Mesenchymal stem cell (in vitro differentiated cells and primary cell): ENCODE results near the gene CSN2.
A peak's percentile ranks its signal among the peaks of the same experiment; 100 is the strongest.

Source experiments
- DNase-seq: peaks from one replicate; pipeline ENCODE4 v3.0.0-alpha.2; 2013
- H2AFZ ChIP-seq: one replicate; pipeline ENCODE4 v1.6.1; 2013; ENCODE audit warnings: low read depth, mild to moderate bottlenecking, control low read depth, inconsistent platforms, low read length, moderate library complexity
- H2AK5ac ChIP-seq: 2 replicates; pipeline ENCODE4 v1.6.1; 2013; ENCODE audit warnings: low read length, moderate library complexity, mild to moderate bottlenecking, inconsistent platforms; ENCODE audit not compliant: severe bottlenecking
- H2BK120ac ChIP-seq: one replicate; pipeline ENCODE4 v1.6.1; 2013; ENCODE audit warnings: low read depth, mild to moderate bottlenecking, inconsistent platforms, low read length, moderate library complexity
- H2BK12ac ChIP-seq, 2 experiments: one replicate each; pipeline ENCODE4 v1.6.1; 2013; ENCODE audit warnings: inconsistent platforms in 2 of 2, low read length in 2 of 2, mild to moderate bottlenecking in 2 of 2, moderate library complexity in 2 of 2, control low read depth in 1 of 2
- H2BK15ac ChIP-seq: one replicate; pipeline ENCODE4 v1.6.1; 2013; ENCODE audit warnings: mild to moderate bottlenecking, low read depth, inconsistent platforms; ENCODE audit not compliant: poor library complexity, severe bottlenecking
- H2BK5ac ChIP-seq: 2 replicates; pipeline ENCODE4 v1.6.1; 2013; ENCODE audit warnings: low read depth, mild to moderate bottlenecking, low read length, control low read depth, inconsistent platforms; ENCODE audit not compliant: poor library complexity, severe bottlenecking
- H3K14ac ChIP-seq, 2 experiments: one replicate each; pipeline ENCODE4 v1.6.1; 2013; ENCODE audit warnings: inconsistent platforms in 2 of 2, low read length in 2 of 2, control low read depth in 1 of 2, mild to moderate bottlenecking in 1 of 2, moderate library complexity in 1 of 2
- H3K18ac ChIP-seq, 2 experiments: one replicate each; pipeline ENCODE4 v1.6.1; 2013; ENCODE audit warnings: inconsistent platforms in 2 of 2, low read length in 2 of 2, control low read depth in 1 of 2, low read depth in 1 of 2, mild to moderate bottlenecking in 1 of 2
- H3K23ac ChIP-seq, 2 experiments: one replicate each; pipeline ENCODE4 v1.6.1; 2013; ENCODE audit warnings: inconsistent platforms in 2 of 2, low read length in 2 of 2, mild to moderate bottlenecking in 2 of 2, moderate library complexity in 2 of 2, control low read depth in 1 of 2
- H3K27ac ChIP-seq: 2 replicates; pipeline ENCODE4 v1.5.1; 2013; ENCODE audit warnings: mild to moderate bottlenecking, moderate library complexity, low read length, control low read depth, inconsistent platforms; ENCODE audit not compliant: poor library complexity, severe bottlenecking
- H3K27me3 ChIP-seq, 2 experiments: 2 replicates each; pipeline versions ENCODE4 v1.6.1 to v1.7.0; 2013; ENCODE audit warnings: low read length in 2 of 2, mild to moderate bottlenecking in 2 of 2, moderate library complexity in 2 of 2, control low read depth in 1 of 2, inconsistent platforms in 1 of 2; ENCODE audit not compliant: control insufficient read depth in 1 of 2, insufficient read depth in 1 of 2
- H3K36me3 ChIP-seq, 2 experiments: 2 replicates each; pipeline versions ENCODE4 v1.6.1 to v1.7.0; 2013; ENCODE audit warnings: low read length in 2 of 2, control low read depth in 1 of 2, inconsistent platforms in 1 of 2, low read depth in 1 of 2, mild to moderate bottlenecking in 1 of 2; ENCODE audit not compliant: insufficient read depth in 2 of 2, control insufficient read depth in 1 of 2
- H3K4ac ChIP-seq, 2 experiments: one replicate each; pipeline ENCODE4 v1.6.1; 2013; ENCODE audit warnings: inconsistent platforms in 2 of 2, low read length in 2 of 2, mild to moderate bottlenecking in 2 of 2, moderate library complexity in 2 of 2, control low read depth in 1 of 2, low read depth in 1 of 2
- H3K4me1 ChIP-seq: 2 replicates; pipeline ENCODE4 v1.6.1; 2013; ENCODE audit warnings: low read depth, low read length, control low read depth; ENCODE audit not compliant: control insufficient read depth, insufficient read depth
- H3K4me2 ChIP-seq: 2 replicates; pipeline ENCODE4 v1.6.1; 2013; ENCODE audit warnings: low read length, mild to moderate bottlenecking, inconsistent platforms; ENCODE audit not compliant: poor library complexity, severe bottlenecking
- H3K4me3 ChIP-seq, 2 experiments: 2 replicates each; pipeline versions ENCODE4 v1.5.1 to v1.7.0; 2013; ENCODE audit warnings: low read length in 2 of 2, mild to moderate bottlenecking in 2 of 2, control low read depth in 1 of 2, low read depth in 1 of 2; ENCODE audit not compliant: insufficient read depth in 1 of 2
- H3K79me1 ChIP-seq: replicated peaks from 2 replicates; pipeline ENCODE4 v1.6.1; 2013; ENCODE audit warnings: mild to moderate bottlenecking, control low read depth, low read length, inconsistent platforms; ENCODE audit not compliant: poor library complexity, severe bottlenecking
- H3K9ac ChIP-seq: 2 replicates; pipeline ENCODE4 v1.7.0; 2013; ENCODE audit warnings: mild to moderate bottlenecking, low read length, moderate library complexity
- H3K9me3 ChIP-seq: 2 replicates; pipeline ENCODE4 v1.7.0; 2013; ENCODE audit warnings: mild to moderate bottlenecking, low read length; ENCODE audit not compliant: control insufficient read depth
- H4K8ac ChIP-seq: one replicate; pipeline ENCODE4 v1.6.1; 2013; ENCODE audit warnings: inconsistent platforms, mild to moderate bottlenecking, low read length, moderate library complexity
- H4K91ac ChIP-seq: one replicate; pipeline ENCODE4 v1.6.1; 2013; ENCODE audit warnings: mild to moderate bottlenecking, low read length, inconsistent platforms
- WGBS: methylation state at CpG from one replicate; pipeline ENCODE4 v1.1.7; 2013; ENCODE audit warnings: mixed read lengths; 5-methylcytosine and 5-hydroxymethylcytosine counted together

The CSN2 gene

GRCh38 chr4:69999420-69999819, 33.9 kb upstream of the CSN2 start:
- H2BK15ac ChIP-seq: no peak overlapping the region

DNA sequence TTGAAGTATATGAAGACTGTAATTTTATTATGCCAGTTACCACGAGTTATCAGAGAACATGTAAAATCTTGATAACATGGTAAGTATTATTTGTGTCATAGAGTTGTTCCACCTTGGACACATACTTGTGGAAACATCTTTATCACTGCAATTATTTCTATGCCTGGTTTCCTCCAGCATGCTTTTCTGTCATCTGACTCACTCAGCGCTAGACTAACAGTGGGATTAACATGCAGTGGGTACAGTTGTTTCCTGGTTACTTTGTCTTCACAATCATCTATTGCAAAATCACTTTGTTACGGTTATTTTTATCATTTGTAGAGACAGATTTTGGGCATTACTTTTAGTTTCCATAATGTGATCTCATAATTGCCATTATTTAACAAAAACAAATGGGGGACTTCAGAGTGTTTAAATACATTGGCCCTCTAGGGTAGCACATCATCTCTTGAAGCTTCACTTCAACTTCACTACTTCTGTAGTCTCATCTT, 30.0 kb upstream of the CSN2 start, which contains the start of gene STATH:
Gene STATH, plus strand, starts transcription at position 441 of the 491 bp plus-strand sequence. CDS start 2,472 bp downstream, outside the sequence.
- Histone ChIP-seq H3K18ac (no peak within 1 kb of the TSS), H3K14ac (no peak within 1 kb of the TSS), H3K4ac (no peak within 1 kb of the TSS), H3K27ac (no peak within 1 kb of the TSS), H2BK5ac (no peak within 1 kb of the TSS), H2AK5ac (no peak within 1 kb of the TSS), H3K23ac (no peak within 1 kb of the TSS), H2AFZ (no peak within 1 kb of the TSS), H3K9me3 (no peaks in the 10 kb centered on the region), H3K79me1 (no peaks in the 10 kb centered on the region), H3K4me3 (no peak within 1 kb of the TSS), H3K4me2 (no peak within 1 kb of the TSS), H2BK15ac (no peak within 1 kb of the TSS), H2BK120ac (no peak within 1 kb of the TSS), H4K8ac (no peak within 1 kb of the TSS), H2BK12ac (no peak within 1 kb of the TSS), H3K4me1 (no peaks in the 10 kb centered on the region), H3K36me3 (no peaks in the 10 kb centered on the region), H3K27me3 (no peaks in the 10 kb centered on the region), H3K9ac (no peak within 1 kb of the TSS), H4K91ac (no peak within 1 kb of the TSS)
- DNase-seq: no peak
- 83% methylated on average over 1 of the region's 3 CpGs for WGBS

More at GRCh38 chr4:69999420-69999819, 33.9 kb upstream of the CSN2 start:
- Histone ChIP-seq H2AK5ac (no peak overlapping the region), H2BK12ac (no peak overlapping the region), H3K4me1 (no peaks in the 10 kb centered on the region), H3K18ac (no peak overlapping the region), H2BK5ac (no peak overlapping the region), H3K36me3 (no peaks in the 10 kb centered on the region), H4K91ac (no peak overlapping the region), H2AFZ (no peak overlapping the region), H3K79me1 (no peaks in the 10 kb centered on the region), H3K9ac (peak overlapping the region; percentile 42), H3K4ac (no peak overlapping the region), H4K8ac (no peak overlapping the region), H3K27ac (no peak overlapping the region), H3K27me3 (no peaks in the 10 kb centered on the region), H3K4me3 (peak overlapping the region in 1 of 2 experiments; percentile 45), H3K14ac (no peak overlapping the region), H3K23ac (no peak overlapping the region), H3K9me3 (no peaks in the 10 kb centered on the region), H3K4me2 (no peak overlapping the region), H2BK120ac (no peak overlapping the region)
- WGBS: no CpG with 5 or more reads among the region's 3 CpGs
- DNase-seq: no peak

GRCh38 chr4:69994782-69995181, 29.3 kb upstream of the CSN2 start:
- no peak overlapping the region for H3K4me2 ChIP-seq
- DNase-seq: no peak
- H3K27me3 ChIP-seq: no peaks in the 10 kb centered on the region
- H2BK12ac ChIP-seq: no peak overlapping the region
- H3K14ac ChIP-seq: no peak overlapping the region
- H3K23ac ChIP-seq: no peak overlapping the region
- no peak overlapping the region for H2BK15ac ChIP-seq
- no peaks in the 10 kb centered on the region for H3K9me3 ChIP-seq
- H3K36me3 ChIP-seq: no peaks in the 10 kb centered on the region
- H3K4me1 ChIP-seq: no peaks in the 10 kb centered on the region
- no peak overlapping the region for H4K8ac ChIP-seq
- 89% methylated on average over 4 of the region's 5 CpGs for WGBS
- H3K9ac ChIP-seq: no peak overlapping the region
- H2AK5ac ChIP-seq: no peak overlapping the region
- no peak overlapping the region for H3K27ac ChIP-seq
- H3K4me3 ChIP-seq: no peak overlapping the region
- H3K4ac ChIP-seq: no peak overlapping the region
- no peak overlapping the region for H2AFZ ChIP-seq
- H4K91ac ChIP-seq: no peak overlapping the region
- H3K79me1 ChIP-seq: no peaks in the 10 kb centered on the region
- H2BK5ac ChIP-seq: no peak overlapping the region
- H3K18ac ChIP-seq: no peak overlapping the region
- H2BK120ac ChIP-seq: no peak overlapping the region

- Histone ChIP-seq H4K8ac (no peak overlapping the region), H3K9me3 (no peaks in the 10 kb centered on the region), H2BK12ac (no peak overlapping the region), H2AK5ac (no peak overlapping the region), H2AFZ (no peak overlapping the region), H3K18ac (no peak overlapping the region), H3K4me3 (no peak overlapping the region), H3K4me1 (no peaks in the 10 kb centered on the region), H3K23ac (no peak overlapping the region), H2BK15ac (no peak overlapping the region), H3K9ac (no peak overlapping the region), H3K36me3 (no peaks in the 10 kb centered on the region), H3K27ac (no peak overlapping the region), H3K27me3 (no peaks in the 10 kb centered on the region), H3K14ac (no peak overlapping the region), H3K79me1 (no peaks in the 10 kb centered on the region), H2BK120ac (no peak overlapping the region), H3K4me2 (no peak overlapping the region), H2BK5ac (no peak overlapping the region), H4K91ac (no peak overlapping the region), H3K4ac (no peak overlapping the region)
- DNase-seq: no peak
- 98% methylated on average over 4 of the region's 4 CpGs for WGBS
Observed at GRCh38 chr4:69991016-69991415, 25.5 kb upstream of the CSN2 start.
